Measurements from ENCODE around the gene SOBP.

GRCh38 chr6:107470364-107470763, 19.6 kb upstream of the SOBP start:
- TF ChIP-seq, protein P1, sequence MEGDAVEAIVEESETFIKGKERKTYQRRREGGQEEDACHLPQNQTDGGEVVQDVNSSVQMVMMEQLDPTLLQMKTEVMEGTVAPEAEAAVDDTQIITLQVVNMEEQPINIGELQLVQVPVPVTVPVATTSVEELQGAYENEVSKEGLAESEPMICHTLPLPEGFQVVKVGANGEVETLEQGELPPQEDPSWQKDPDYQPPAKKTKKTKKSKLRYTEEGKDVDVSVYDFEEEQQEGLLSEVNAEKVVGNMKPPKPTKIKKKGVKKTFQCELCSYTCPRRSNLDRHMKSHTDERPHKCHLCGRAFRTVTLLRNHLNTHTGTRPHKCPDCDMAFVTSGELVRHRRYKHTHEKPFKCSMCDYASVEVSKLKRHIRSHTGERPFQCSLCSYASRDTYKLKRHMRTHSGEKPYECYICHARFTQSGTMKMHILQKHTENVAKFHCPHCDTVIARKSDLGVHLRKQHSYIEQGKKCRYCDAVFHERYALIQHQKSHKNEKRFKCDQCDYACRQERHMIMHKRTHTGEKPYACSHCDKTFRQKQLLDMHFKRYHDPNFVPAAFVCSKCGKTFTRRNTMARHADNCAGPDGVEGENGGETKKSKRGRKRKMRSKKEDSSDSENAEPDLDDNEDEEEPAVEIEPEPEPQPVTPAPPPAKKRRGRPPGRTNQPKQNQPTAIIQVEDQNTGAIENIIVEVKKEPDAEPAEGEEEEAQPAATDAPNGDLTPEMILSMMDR (IDR thresholded peaks at IDR 0.05) = no peak
- no peak for TF ChIP-seq POLR2A (IDR thresholded peaks at IDR 0.05)
- no peak for TF ChIP-seq POLR2AphosphoS5 (IDR thresholded peaks at IDR 0.05)
